Measurements from ENCODE around the gene NPLOC4. TPM values are rescaled to one million over a fixed set of nuclear protein-coding genes. Genes with fewer than 3 reads are reported as not detected.

Gene NPLOC4
- total and polyA plus RNA-seq, 2 of the 13 experiments (the other 11 are each of a cell fraction or from before 2014, with no cell fraction given) = 57.0 to 97.0 TPM

DNA sequence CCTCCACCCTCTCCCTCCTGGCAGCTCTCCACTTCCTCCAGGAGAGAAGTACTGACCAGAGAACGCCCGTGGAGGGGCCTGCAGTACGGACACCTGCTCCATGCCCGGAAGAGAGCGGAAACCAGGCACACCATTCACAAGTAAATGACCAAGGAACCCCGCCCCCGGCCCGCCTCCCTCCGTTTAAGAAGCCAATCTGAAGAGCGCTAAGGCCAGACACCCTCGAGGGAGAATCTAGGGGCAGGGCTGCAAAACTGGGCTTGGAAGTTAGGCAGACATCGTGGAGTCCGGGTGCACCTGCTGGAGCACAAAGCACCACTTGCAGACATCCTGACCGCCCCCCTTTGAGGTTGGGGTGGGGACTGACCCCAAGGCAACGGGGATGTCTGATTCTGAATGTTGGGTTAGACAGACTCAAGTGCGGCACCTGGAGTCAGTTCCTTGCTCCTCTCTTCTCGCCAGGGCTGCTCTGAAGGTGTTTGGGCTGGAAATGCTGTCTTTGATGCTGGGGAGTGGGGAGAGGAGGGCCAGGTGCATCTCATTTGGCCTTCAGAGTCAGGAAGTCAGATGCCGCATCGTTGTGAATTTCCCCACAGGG lies 83.8 kb downstream of the NPLOC4 start (continued):
- TF ChIP-seq, protein P1, sequence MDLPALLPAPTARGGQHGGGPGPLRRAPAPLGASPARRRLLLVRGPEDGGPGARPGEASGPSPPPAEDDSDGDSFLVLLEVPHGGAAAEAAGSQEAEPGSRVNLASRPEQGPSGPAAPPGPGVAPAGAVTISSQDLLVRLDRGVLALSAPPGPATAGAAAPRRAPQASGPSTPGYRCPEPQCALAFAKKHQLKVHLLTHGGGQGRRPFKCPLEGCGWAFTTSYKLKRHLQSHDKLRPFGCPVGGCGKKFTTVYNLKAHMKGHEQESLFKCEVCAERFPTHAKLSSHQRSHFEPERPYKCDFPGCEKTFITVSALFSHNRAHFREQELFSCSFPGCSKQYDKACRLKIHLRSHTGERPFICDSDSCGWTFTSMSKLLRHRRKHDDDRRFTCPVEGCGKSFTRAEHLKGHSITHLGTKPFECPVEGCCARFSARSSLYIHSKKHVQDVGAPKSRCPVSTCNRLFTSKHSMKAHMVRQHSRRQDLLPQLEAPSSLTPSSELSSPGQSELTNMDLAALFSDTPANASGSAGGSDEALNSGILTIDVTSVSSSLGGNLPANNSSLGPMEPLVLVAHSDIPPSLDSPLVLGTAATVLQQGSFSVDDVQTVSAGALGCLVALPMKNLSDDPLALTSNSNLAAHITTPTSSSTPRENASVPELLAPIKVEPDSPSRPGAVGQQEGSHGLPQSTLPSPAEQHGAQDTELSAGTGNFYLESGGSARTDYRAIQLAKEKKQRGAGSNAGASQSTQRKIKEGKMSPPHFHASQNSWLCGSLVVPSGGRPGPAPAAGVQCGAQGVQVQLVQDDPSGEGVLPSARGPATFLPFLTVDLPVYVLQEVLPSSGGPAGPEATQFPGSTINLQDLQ (CRISPR knock-in tag; IDR thresholded peaks at IDR 0.05) = no peak
- TF ChIP-seq CBX5 (CRISPR knock-in tag; IDR thresholded peaks at IDR 0.05; ENCODE audit: borderline replicate concordance) (no peak), FOXC1 (CRISPR knock-in tag; IDR thresholded peaks at IDR 0.05; ENCODE audit: borderline replicate concordance) (peak; percentile 35; the same call in 1 of the 2 replicates), ZNF747 (CRISPR knock-in tag; IDR thresholded peaks at IDR 0.05; ENCODE audit: borderline replicate concordance) (no peak), ZFP82 (CRISPR knock-in tag; IDR thresholded peaks at IDR 0.05; ENCODE audit: borderline replicate concordance) (no peak), SIX1 (CRISPR knock-in tag; IDR thresholded peaks at IDR 0.05; ENCODE audit: borderline replicate concordance) (0 out of 2 replicates have a peak, but pooled peaks have one; percentile 10), SP1 (IDR thresholded peaks at IDR 0.05) (no peak), SP1 (CRISPR knock-in tag; IDR thresholded peaks at IDR 0.05) (no peak), NR1H2 (CRISPR knock-in tag; IDR thresholded peaks at IDR 0.05; ENCODE audit: borderline replicate concordance, low read depth) (no peak), ZFP36L1 (CRISPR knock-in tag; IDR thresholded peaks at IDR 0.05) (no peak), ZBTB42 (CRISPR knock-in tag; IDR thresholded peaks at IDR 0.05) (0 out of 2 replicates have a peak, but pooled peaks have one; percentile 3), KLF15 (CRISPR knock-in tag; IDR thresholded peaks at IDR 0.05; ENCODE audit: borderline replicate concordance) (0 out of 2 replicates have a peak, but pooled peaks have one; percentile 30)
- TF ChIP-seq, protein P2, sequence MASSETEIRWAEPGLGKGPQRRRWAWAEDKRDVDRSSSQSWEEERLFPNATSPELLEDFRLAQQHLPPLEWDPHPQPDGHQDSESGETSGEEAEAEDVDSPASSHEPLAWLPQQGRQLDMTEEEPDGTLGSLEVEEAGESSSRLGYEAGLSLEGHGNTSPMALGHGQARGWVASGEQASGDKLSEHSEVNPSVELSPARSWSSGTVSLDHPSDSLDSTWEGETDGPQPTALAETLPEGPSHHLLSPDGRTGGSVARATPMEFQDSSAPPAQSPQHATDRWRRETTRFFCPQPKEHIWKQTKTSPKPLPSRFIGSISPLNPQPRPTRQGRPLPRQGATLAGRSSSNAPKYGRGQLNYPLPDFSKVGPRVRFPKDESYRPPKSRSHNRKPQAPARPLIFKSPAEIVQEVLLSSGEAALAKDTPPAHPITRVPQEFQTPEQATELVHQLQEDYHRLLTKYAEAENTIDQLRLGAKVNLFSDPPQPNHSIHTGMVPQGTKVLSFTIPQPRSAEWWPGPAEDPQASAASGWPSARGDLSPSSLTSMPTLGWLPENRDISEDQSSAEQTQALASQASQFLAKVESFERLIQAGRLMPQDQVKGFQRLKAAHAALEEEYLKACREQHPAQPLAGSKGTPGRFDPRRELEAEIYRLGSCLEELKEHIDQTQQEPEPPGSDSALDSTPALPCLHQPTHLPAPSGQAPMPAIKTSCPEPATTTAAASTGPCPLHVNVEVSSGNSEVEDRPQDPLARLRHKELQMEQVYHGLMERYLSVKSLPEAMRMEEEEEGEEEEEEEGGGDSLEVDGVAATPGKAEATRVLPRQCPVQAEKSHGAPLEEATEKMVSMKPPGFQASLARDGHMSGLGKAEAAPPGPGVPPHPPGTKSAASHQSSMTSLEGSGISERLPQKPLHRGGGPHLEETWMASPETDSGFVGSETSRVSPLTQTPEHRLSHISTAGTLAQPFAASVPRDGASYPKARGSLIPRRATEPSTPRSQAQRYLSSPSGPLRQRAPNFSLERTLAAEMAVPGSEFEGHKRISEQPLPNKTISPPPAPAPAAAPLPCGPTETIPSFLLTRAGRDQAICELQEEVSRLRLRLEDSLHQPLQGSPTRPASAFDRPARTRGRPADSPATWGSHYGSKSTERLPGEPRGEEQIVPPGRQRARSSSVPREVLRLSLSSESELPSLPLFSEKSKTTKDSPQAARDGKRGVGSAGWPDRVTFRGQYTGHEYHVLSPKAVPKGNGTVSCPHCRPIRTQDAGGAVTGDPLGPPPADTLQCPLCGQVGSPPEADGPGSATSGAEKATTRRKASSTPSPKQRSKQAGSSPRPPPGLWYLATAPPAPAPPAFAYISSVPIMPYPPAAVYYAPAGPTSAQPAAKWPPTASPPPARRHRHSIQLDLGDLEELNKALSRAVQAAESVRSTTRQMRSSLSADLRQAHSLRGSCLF (CRISPR knock-in tag; IDR thresholded peaks at IDR 0.05; ENCODE audit: borderline replicate concordance) = no peak
- TF ChIP-seq, protein P3, sequence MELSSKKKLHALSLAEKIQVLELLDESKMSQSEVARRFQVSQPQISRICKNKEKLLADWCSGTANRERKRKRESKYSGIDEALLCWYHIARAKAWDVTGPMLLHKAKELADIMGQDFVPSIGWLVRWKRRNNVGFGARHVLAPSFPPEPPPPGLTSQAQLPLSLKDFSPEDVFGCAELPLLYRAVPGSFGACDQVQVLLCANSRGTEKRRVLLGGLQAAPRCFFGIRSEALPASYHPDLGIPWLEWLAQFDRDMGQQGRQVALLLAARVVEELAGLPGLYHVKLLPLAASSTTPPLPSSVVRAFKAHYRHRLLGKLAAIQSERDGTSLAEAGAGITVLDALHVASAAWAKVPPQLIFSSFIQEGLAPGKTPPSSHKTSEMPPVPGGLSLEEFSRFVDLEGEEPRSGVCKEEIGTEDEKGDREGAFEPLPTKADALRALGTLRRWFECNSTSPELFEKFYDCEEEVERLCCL (CRISPR knock-in tag; IDR thresholded peaks at IDR 0.05; ENCODE audit: borderline replicate concordance) = no peak

Data from HepG2 (cell line).